ENCODE measurements around the gene LUC7L.

Gene LUC7L

DNA sequence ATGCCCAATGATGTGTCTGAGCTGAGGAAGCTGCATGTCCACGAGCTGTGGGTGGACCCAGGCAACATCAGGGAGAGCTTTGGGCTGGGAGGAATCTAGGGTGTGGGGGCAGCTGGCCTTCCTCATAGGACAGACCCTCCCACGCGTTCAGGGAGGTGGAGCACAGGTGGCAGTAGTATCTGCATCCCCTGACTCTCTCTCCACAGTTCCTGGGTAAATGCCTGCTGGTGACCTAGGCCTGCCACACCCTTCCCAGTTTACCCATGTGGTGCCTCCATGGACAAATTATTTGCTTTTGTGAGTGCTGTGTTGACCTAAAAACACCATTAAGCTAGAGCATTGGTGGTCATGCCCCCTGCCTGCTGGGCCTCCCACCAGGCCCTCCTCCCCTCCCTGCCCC is 60.2 kb downstream of the LUC7L start:
- Histone ChIP-seq H3K4me2 (ENCODE audit: low read length, poor library complexity, severe bottlenecking) (no peak overlapping the region), H3K4me1 (ENCODE audit: control insufficient read depth, insufficient read depth, low read depth, low read length) (peaks cover 17% of the 10 kb centered on the region), H3K27me3 (ENCODE audit: control insufficient read depth in 1 of 2, insufficient read depth in 1 of 2, low read length in 2 of 2) (peaks cover 57 to 59% of the 10 kb centered on the region in 2 experiments), H2BK5ac (ENCODE audit: low read depth, low read length, poor library complexity, severe bottlenecking) (no peak overlapping the region), H3K27ac (ENCODE audit: low read length, poor library complexity, severe bottlenecking) (no peak overlapping the region), H2AFZ (ENCODE audit: low read depth, low read length) (no peak overlapping the region), H2BK120ac (ENCODE audit: low read depth, low read length) (no peak overlapping the region), H3K4ac (ENCODE audit: low read depth in 1 of 2, low read length in 2 of 2) (no peak overlapping the region), H2BK15ac (ENCODE audit: low read depth, poor library complexity, severe bottlenecking) (no peak overlapping the region), H2AK5ac (ENCODE audit: low read length, severe bottlenecking) (no peak overlapping the region), H4K8ac (ENCODE audit: low read length) (no peak overlapping the region), H3K9me3 (ENCODE audit: control insufficient read depth, low read length) (no peaks in the 10 kb centered on the region), H3K18ac (ENCODE audit: low read depth in 1 of 2, low read length in 2 of 2) (no peak overlapping the region), H3K23ac (ENCODE audit: low read length in 2 of 2) (no peak overlapping the region), H3K4me3 (ENCODE audit: insufficient read depth in 1 of 2, low read depth in 1 of 2, low read length in 2 of 2) (no peak overlapping the region), H3K9ac (ENCODE audit: low read length) (no peak overlapping the region), H3K36me3 (ENCODE audit: control insufficient read depth in 1 of 2, insufficient read depth in 2 of 2, low read depth in 1 of 2, low read length in 2 of 2) (no peaks in the 10 kb centered on the region), H2BK12ac (ENCODE audit: low read length in 2 of 2) (no peak overlapping the region), H3K79me1 (replicated peaks; ENCODE audit: low read length, poor library complexity, severe bottlenecking) (no peaks in the 10 kb centered on the region), H4K91ac (ENCODE audit: low read length) (no peak overlapping the region), H3K14ac (ENCODE audit: low read length in 2 of 2) (no peak overlapping the region)
- WGBS = 38% methylated on average over 3 of the region's 3 CpGs
- no peak for DNase-seq

DNA sequence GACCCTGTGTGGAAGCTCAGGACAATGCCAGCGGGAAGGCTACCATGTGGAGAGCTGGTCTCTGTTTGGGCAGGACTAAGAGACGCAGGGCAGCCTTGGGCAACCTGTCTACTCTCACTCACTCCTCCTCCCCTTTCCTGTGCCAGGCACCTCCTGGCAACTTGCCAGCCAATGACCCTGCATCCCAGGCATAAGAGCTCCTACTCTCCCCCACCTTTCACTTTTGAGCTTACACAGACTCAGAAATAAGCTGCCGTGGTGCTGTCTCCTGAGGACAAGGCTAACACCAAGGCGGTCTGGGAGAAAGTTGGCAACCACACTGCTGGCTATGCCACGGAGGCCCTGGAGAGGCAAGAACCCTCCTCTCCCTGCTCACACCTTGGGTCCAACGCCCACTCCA is 60.8 kb downstream of the LUC7L start:
- Histone ChIP-seq H3K9ac (ENCODE audit: low read length) (no peak overlapping the region), H3K27me3 (ENCODE audit: control insufficient read depth in 1 of 2, insufficient read depth in 1 of 2, low read length in 2 of 2) (peaks cover 57 to 59% of the 10 kb centered on the region in 2 experiments), H3K27ac (ENCODE audit: low read length, poor library complexity, severe bottlenecking) (no peak overlapping the region), H3K36me3 (ENCODE audit: control insufficient read depth in 1 of 2, insufficient read depth in 2 of 2, low read depth in 1 of 2, low read length in 2 of 2) (no peaks in the 10 kb centered on the region), H2AK5ac (ENCODE audit: low read length, severe bottlenecking) (no peak overlapping the region), H3K18ac (ENCODE audit: low read depth in 1 of 2, low read length in 2 of 2) (no peak overlapping the region), H2BK12ac (ENCODE audit: low read length in 2 of 2) (no peak overlapping the region), H2BK120ac (ENCODE audit: low read depth, low read length) (no peak overlapping the region), H3K4me3 (ENCODE audit: insufficient read depth in 1 of 2, low read depth in 1 of 2, low read length in 2 of 2) (no peak overlapping the region), H2AFZ (ENCODE audit: low read depth, low read length) (no peak overlapping the region), H3K4me2 (ENCODE audit: low read length, poor library complexity, severe bottlenecking) (no peak overlapping the region), H2BK15ac (ENCODE audit: low read depth, poor library complexity, severe bottlenecking) (no peak overlapping the region), H4K91ac (ENCODE audit: low read length) (no peak overlapping the region), H3K4me1 (ENCODE audit: control insufficient read depth, insufficient read depth, low read depth, low read length) (peaks cover 17% of the 10 kb centered on the region), H3K23ac (ENCODE audit: low read length in 2 of 2) (no peak overlapping the region), H4K8ac (ENCODE audit: low read length) (no peak overlapping the region), H3K14ac (ENCODE audit: low read length in 2 of 2) (no peak overlapping the region), H3K9me3 (ENCODE audit: control insufficient read depth, low read length) (no peaks in the 10 kb centered on the region), H3K4ac (ENCODE audit: low read depth in 1 of 2, low read length in 2 of 2) (no peak overlapping the region), H3K79me1 (replicated peaks; ENCODE audit: low read length, poor library complexity, severe bottlenecking) (no peaks in the 10 kb centered on the region), H2BK5ac (ENCODE audit: low read depth, low read length, poor library complexity, severe bottlenecking) (no peak overlapping the region)
- DNase-seq = no peak
- WGBS = 78% methylated on average over 6 of the region's 6 CpGs

DNA sequence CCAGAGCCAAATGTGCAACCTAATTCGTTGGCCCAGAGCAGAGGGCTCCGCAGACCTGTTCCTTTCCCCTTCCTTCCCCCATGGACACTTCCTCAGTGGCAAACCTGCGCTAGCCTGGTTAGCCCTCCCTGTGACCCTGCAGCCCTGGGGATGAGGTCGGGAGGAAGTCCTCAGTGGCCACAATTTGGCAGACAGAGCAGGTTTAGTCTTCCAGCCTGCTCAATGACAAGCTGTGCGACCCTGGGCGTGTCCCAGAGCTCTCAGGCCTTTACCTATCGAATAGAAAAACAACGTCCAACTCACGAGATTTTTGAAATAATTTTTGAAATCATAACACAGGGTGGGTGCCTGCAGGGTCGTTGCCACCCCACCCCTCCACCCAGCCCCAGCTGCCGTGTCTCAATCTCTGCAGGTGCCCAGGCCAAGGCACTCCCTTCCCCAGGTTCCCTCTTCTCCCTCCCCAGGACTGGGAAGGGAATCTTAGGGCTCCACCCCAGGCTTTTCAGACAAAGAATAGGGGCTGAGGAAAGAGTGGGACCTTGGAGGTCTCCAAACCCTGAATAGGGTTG is 62.0 kb downstream of the LUC7L start:
- Histone ChIP-seq H3K4me2 (ENCODE audit: low read length, poor library complexity, severe bottlenecking) (no peak overlapping the region), H4K8ac (ENCODE audit: low read length) (no peak overlapping the region), H3K9me3 (ENCODE audit: control insufficient read depth, low read length) (no peaks in the 10 kb centered on the region), H2AFZ (ENCODE audit: low read depth, low read length) (no peak overlapping the region), H2BK120ac (ENCODE audit: low read depth, low read length) (no peak overlapping the region), H2AK5ac (ENCODE audit: low read length, severe bottlenecking) (no peak overlapping the region), H4K91ac (ENCODE audit: low read length) (no peak overlapping the region), H2BK12ac (ENCODE audit: low read length in 2 of 2) (no peak overlapping the region), H3K9ac (ENCODE audit: low read length) (no peak overlapping the region), H3K18ac (ENCODE audit: low read depth in 1 of 2, low read length in 2 of 2) (no peak overlapping the region), H2BK5ac (ENCODE audit: low read depth, low read length, poor library complexity, severe bottlenecking) (no peak overlapping the region), H3K14ac (ENCODE audit: low read length in 2 of 2) (no peak overlapping the region), H3K36me3 (ENCODE audit: control insufficient read depth in 1 of 2, insufficient read depth in 2 of 2, low read depth in 1 of 2, low read length in 2 of 2) (no peaks in the 10 kb centered on the region), H3K4ac (ENCODE audit: low read depth in 1 of 2, low read length in 2 of 2) (no peak overlapping the region), H3K4me3 (ENCODE audit: insufficient read depth in 1 of 2, low read depth in 1 of 2, low read length in 2 of 2) (no peak overlapping the region), H3K4me1 (ENCODE audit: control insufficient read depth, insufficient read depth, low read depth, low read length) (peaks cover 17% of the 10 kb centered on the region), H2BK15ac (ENCODE audit: low read depth, poor library complexity, severe bottlenecking) (no peak overlapping the region), H3K27me3 (ENCODE audit: control insufficient read depth in 1 of 2, insufficient read depth in 1 of 2, low read length in 2 of 2) (peaks cover 62 to 65% of the 10 kb centered on the region in 2 experiments), H3K27ac (ENCODE audit: low read length, poor library complexity, severe bottlenecking) (no peak overlapping the region), H3K23ac (ENCODE audit: low read length in 2 of 2) (no peak overlapping the region), H3K79me1 (replicated peaks; ENCODE audit: low read length, poor library complexity, severe bottlenecking) (no peaks in the 10 kb centered on the region)
- 32% methylated on average over 10 of the region's 11 CpGs for WGBS
- no peak for DNase-seq

GRCh38 chr16:166375-167121 is 62.7 kb downstream of the LUC7L start:
- Histone ChIP-seq H2BK5ac (ENCODE audit: low read depth, low read length, poor library complexity, severe bottlenecking) (no peak overlapping the region), H3K79me1 (replicated peaks; ENCODE audit: low read length, poor library complexity, severe bottlenecking) (no peaks in the 10 kb centered on the region), H3K27ac (ENCODE audit: low read length, poor library complexity, severe bottlenecking) (no peak overlapping the region), H2AK5ac (ENCODE audit: low read length, severe bottlenecking) (no peak overlapping the region), H3K4me1 (ENCODE audit: control insufficient read depth, insufficient read depth, low read depth, low read length) (peaks cover 17% of the 10 kb centered on the region), H2BK15ac (ENCODE audit: low read depth, poor library complexity, severe bottlenecking) (peak overlapping the region; percentile 40), H2AFZ (ENCODE audit: low read depth, low read length) (no peak overlapping the region), H3K4me2 (ENCODE audit: low read length, poor library complexity, severe bottlenecking) (no peak overlapping the region), H2BK12ac (ENCODE audit: low read length in 2 of 2) (no peak overlapping the region), H2BK120ac (ENCODE audit: low read depth, low read length) (no peak overlapping the region), H3K36me3 (ENCODE audit: control insufficient read depth in 1 of 2, insufficient read depth in 2 of 2, low read depth in 1 of 2, low read length in 2 of 2) (no peaks in the 10 kb centered on the region), H3K9me3 (ENCODE audit: control insufficient read depth, low read length) (no peaks in the 10 kb centered on the region), H3K9ac (ENCODE audit: low read length) (no peak overlapping the region), H4K8ac (ENCODE audit: low read length) (no peak overlapping the region), H3K14ac (ENCODE audit: low read length in 2 of 2) (no peak overlapping the region), H3K18ac (ENCODE audit: low read depth in 1 of 2, low read length in 2 of 2) (no peak overlapping the region), H3K23ac (ENCODE audit: low read length in 2 of 2) (no peak overlapping the region), H3K4me3 (ENCODE audit: insufficient read depth in 1 of 2, low read depth in 1 of 2, low read length in 2 of 2) (no peak overlapping the region), H3K27me3 (ENCODE audit: control insufficient read depth in 1 of 2, insufficient read depth in 1 of 2, low read length in 2 of 2) (peaks cover 63 to 64% of the 10 kb centered on the region in 2 experiments), H3K4ac (ENCODE audit: low read depth in 1 of 2, low read length in 2 of 2) (no peak overlapping the region), H4K91ac (ENCODE audit: low read length) (no peak overlapping the region)
- DNase-seq = no peak
- 10% methylated on average over 44 of the region's 45 CpGs for WGBS

All from mesenchymal stem cell (in vitro differentiated cells and primary cell).